HepG2 (cell line): ENCODE results near the gene NDUFB11. TPM values are rescaled to one million over a fixed set of nuclear protein-coding genes. Genes with fewer than 3 reads are reported as not detected.

Source experiments
- CBX1 ChIP-seq: IDR thresholded peaks from one replicate; pipeline ENCODE4 v1.6.1; 2016; ENCODE audit warnings: antibody characterized with exemption, low read depth
- EEA1 ChIP-seq: sonication (generic); formaldehyde crosslinking; IDR thresholded peaks from 2 replicates; pipeline ENCODE4 v1.5.1; 2020; ENCODE audit warnings: mild to moderate bottlenecking, missing genetic modification reagents, borderline replicate concordance
- FOXA3 ChIP-seq: IDR thresholded peaks from 2 replicates; pipeline ENCODE4 v1.6.1; 2016; ENCODE audit warnings: missing genetic modification reagents, missing compliant biosample characterization
- GATAD1 ChIP-seq: IDR thresholded peaks from 2 replicates; pipeline ENCODE4 v1.6.1; 2016; ENCODE audit warnings: missing genetic modification reagents, missing compliant biosample characterization
- GZF1 ChIP-seq: sonication (generic); formaldehyde crosslinking; IDR thresholded peaks from 2 replicates; pipeline ENCODE4 v1.5.1; 2020; ENCODE audit warnings: mild to moderate bottlenecking, missing genetic modification reagents
- HIVEP1 ChIP-seq: sonication (generic); formaldehyde crosslinking; IDR thresholded peaks from 2 replicates; pipeline ENCODE4 v1.4.0; 2020; ENCODE audit warnings: mild to moderate bottlenecking, missing genetic modification reagents
- HOXA9 ChIP-seq: sonication (generic); formaldehyde crosslinking; IDR thresholded peaks from 2 replicates; pipeline ENCODE4 v1.8.1; 2022; ENCODE audit warnings: missing genetic modification reagents, mild to moderate bottlenecking, moderate library complexity, borderline replicate concordance
- KLF15 ChIP-seq: sonication (generic); formaldehyde crosslinking; IDR thresholded peaks from 2 replicates; pipeline ENCODE4 v1.8.1; 2023; ENCODE audit warnings: borderline replicate concordance, mild to moderate bottlenecking, inconsistent platforms, missing genetic modification reagents, mixed read lengths
- NCOR1 ChIP-seq: fragments of 200-600 bp; sonication (generic); IDR thresholded peaks from 2 replicates; pipeline ENCODE4 v1.7.0; 2017; ENCODE audit warnings: antibody characterized with exemption, low read length, borderline replicate concordance
- PAX8 ChIP-seq: sonication (generic); formaldehyde crosslinking; IDR thresholded peaks from 2 replicates; pipeline ENCODE4 v1.8.0; 2022; ENCODE audit warnings: mild to moderate bottlenecking, missing genetic modification reagents, borderline replicate concordance
- PHF20 ChIP-seq: sonication (generic); formaldehyde crosslinking; IDR thresholded peaks from 2 replicates; pipeline ENCODE4 v1.5.0; 2020; ENCODE audit warnings: mild to moderate bottlenecking, missing genetic modification reagents
- POLR2G ChIP-seq: fragments of 200-400 bp; formaldehyde crosslinking; IDR thresholded peaks from 2 replicates; pipeline ENCODE4 v1.6.1; 2018; ENCODE audit warnings: mild to moderate bottlenecking, low read depth, low read length, moderate library complexity
- SPEN ChIP-seq: sonication (generic); formaldehyde crosslinking; IDR thresholded peaks from 2 replicates; pipeline ENCODE4 v1.5.1; 2020; ENCODE audit warnings: low read depth, mild to moderate bottlenecking, missing genetic modification reagents
- TAF1 ChIP-seq: sonication (generic); formaldehyde crosslinking; IDR thresholded peaks from 2 replicates; pipeline ENCODE4 v1.4.0; 2020; ENCODE audit warnings: missing genetic modification reagents
- ZBTB3 ChIP-seq: sonication (generic); formaldehyde crosslinking; IDR thresholded peaks from 2 replicates; pipeline ENCODE4 v1.4.0; 2020; ENCODE audit warnings: low read depth, mild to moderate bottlenecking, moderate library complexity, missing genetic modification reagents, borderline replicate concordance
- ZC3H4 ChIP-seq: sonication (generic); formaldehyde crosslinking; IDR thresholded peaks from 2 replicates; pipeline ENCODE4 v1.4.0; 2020; ENCODE audit warnings: missing genetic modification reagents, borderline replicate concordance
- ZNF12 ChIP-seq: sonication (generic); formaldehyde crosslinking; IDR thresholded peaks from 2 replicates; pipeline ENCODE4 v1.5.0; 2020; ENCODE audit warnings: missing genetic modification reagents
- ZNF224 ChIP-seq: sonication (generic); formaldehyde crosslinking; IDR thresholded peaks from 2 replicates; pipeline ENCODE4 v1.5.0; 2020; ENCODE audit warnings: mild to moderate bottlenecking, missing genetic modification reagents
- ZNF251 ChIP-seq: sonication (generic); formaldehyde crosslinking; IDR thresholded peaks from 2 replicates; pipeline ENCODE4 v1.9.0; 2021; ENCODE audit warnings: mild to moderate bottlenecking, missing genetic modification reagents
- ZNF329 ChIP-seq: sonication (generic); formaldehyde crosslinking; IDR thresholded peaks from 2 replicates; pipeline ENCODE4 v1.9.0; 2021; ENCODE audit warnings: low read depth, mild to moderate bottlenecking, missing genetic modification reagents
- ZNF431 ChIP-seq: sonication (generic); formaldehyde crosslinking; IDR thresholded peaks from 2 replicates; pipeline ENCODE4 v1.9.0; 2022; ENCODE audit warnings: missing genetic modification reagents, low read depth, mild to moderate bottlenecking, borderline replicate concordance
- ZNF781 ChIP-seq: sonication (generic); formaldehyde crosslinking; IDR thresholded peaks from 2 replicates; pipeline ENCODE4 v1.5.1; 2020; ENCODE audit warnings: borderline replicate concordance, mild to moderate bottlenecking, missing genetic modification reagents; ENCODE audit errors: not compliant biosample characterization
- ZNF891 ChIP-seq: sonication (generic); formaldehyde crosslinking; IDR thresholded peaks from 2 replicates; pipeline ENCODE4 v1.5.0; 2020; ENCODE audit warnings: mild to moderate bottlenecking, missing genetic modification reagents
- polyA plus RNA-seq, 8 experiments: library from polyadenylated mRNA; depleted of rRNA in 3 of 8; stranded (reverse) in 7 of 8; unstranded in 1 of 8; fragments of >200 nt; fragmentation: Illumina TruSeq in 4 of 8; extraction: Trizol in 4 of 8; gene quantifications; 2 replicates each; pipeline versions ENCODE4 v1.2.1 to v1.2.3, GENCODE V29; 2011 to 2016; ENCODE audit warnings: low read depth in 4 of 8, missing spikeins in 1 of 8, mixed read lengths in 1 of 8; ENCODE audit not compliant: insufficient read depth in 1 of 8
- total RNA-seq, 5 experiments: library from RNA; depleted of rRNA; stranded (reverse); fragments of >200 nt; fragmentation: Illumina TruSeq; extraction: Trizol; gene quantifications; 2 replicates each; pipeline ENCODE4 v1.2.3, GENCODE V29; 2016; ENCODE audit warnings: low read depth in 1 of 5
- TF ChIP-seq, protein P1 (sequence below): sonication (generic); formaldehyde crosslinking; IDR thresholded peaks from 2 replicates; pipeline ENCODE4 v1.9.0; 2022; ENCODE audit warnings: missing genetic modification reagents, mild to moderate bottlenecking, borderline replicate concordance
- TF ChIP-seq, protein P2 (sequence below): sonication (generic); formaldehyde crosslinking; IDR thresholded peaks from 2 replicates; pipeline ENCODE4 v1.8.1; 2022; ENCODE audit warnings: mild to moderate bottlenecking, missing genetic modification reagents
- TF ChIP-seq, protein P3 (sequence below): sonication (generic); formaldehyde crosslinking; IDR thresholded peaks from 2 replicates; pipeline ENCODE4 v1.9.0; 2022; ENCODE audit warnings: low read depth, missing genetic modification reagents

The NDUFB11 gene
- total and polyA plus RNA-seq, 2 of the 13 experiments (the other 11 are each of a cell fraction or from before 2014, with no cell fraction given) = 46.6 to 100 TPM

DNA sequence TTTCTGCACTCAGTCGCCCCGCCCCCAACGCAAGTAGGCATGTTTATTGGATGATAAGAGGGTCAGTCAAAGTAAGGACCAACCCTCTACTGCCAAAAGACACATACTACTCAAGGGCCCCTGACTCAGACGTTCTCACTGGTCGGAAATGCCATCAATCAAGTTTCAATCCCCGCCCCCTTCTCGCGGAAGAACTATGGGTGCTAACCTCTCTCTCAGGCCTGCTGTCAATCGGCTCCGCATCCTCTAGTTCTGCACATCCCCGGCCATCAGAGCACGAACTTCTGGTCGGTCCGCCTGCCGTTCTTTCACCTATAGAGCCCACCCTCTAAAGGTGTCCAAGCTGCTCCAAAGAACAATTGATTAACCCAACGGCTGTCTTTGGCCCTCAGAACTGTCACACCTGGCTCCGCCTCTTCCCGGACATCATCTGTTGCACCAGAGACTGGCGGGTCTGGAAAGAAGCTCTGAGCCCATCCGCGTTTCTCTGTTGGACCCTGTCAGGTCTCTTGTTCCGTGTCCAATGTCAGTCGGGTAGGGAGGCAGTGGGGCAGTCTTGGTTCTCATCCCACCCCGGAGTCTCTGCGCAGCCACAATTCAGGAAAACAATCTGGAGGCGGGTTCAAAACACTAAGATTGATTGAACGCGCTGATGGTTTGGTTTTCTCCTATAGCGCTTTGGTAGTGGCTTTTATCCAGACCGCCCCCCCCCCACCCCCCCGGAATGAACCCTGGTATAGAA lies 15.2 kb downstream of the NDUFB11 start (continued):
- TF ChIP-seq, protein P1, sequence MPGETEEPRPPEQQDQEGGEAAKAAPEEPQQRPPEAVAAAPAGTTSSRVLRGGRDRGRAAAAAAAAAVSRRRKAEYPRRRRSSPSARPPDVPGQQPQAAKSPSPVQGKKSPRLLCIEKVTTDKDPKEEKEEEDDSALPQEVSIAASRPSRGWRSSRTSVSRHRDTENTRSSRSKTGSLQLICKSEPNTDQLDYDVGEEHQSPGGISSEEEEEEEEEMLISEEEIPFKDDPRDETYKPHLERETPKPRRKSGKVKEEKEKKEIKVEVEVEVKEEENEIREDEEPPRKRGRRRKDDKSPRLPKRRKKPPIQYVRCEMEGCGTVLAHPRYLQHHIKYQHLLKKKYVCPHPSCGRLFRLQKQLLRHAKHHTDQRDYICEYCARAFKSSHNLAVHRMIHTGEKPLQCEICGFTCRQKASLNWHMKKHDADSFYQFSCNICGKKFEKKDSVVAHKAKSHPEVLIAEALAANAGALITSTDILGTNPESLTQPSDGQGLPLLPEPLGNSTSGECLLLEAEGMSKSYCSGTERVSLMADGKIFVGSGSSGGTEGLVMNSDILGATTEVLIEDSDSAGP = peak; percentile 71
- peak; percentile 48; the same call in 1 of the 2 replicates for TF ChIP-seq POLR2G
- TF ChIP-seq ZNF891 (CRISPR knock-in tag) = no peak
- no peak for TF ChIP-seq ZNF329 (CRISPR knock-in tag)
- TF ChIP-seq ZBTB3 = no peak
- TF ChIP-seq FOXA3 (CRISPR knock-in tag) = no peak
- peak; percentile 81; the same call in 1 of the 2 replicates for TF ChIP-seq SPEN (CRISPR knock-in tag)
- no peak for TF ChIP-seq ZNF431 (CRISPR knock-in tag)
- TF ChIP-seq TAF1 (CRISPR knock-in tag) = peak; percentile 56
- TF ChIP-seq ZC3H4 (CRISPR knock-in tag) = no peak
- peak; percentile 44; the same call in 1 of the 2 replicates for TF ChIP-seq GATAD1 (CRISPR knock-in tag)
- TF ChIP-seq, protein P2, sequence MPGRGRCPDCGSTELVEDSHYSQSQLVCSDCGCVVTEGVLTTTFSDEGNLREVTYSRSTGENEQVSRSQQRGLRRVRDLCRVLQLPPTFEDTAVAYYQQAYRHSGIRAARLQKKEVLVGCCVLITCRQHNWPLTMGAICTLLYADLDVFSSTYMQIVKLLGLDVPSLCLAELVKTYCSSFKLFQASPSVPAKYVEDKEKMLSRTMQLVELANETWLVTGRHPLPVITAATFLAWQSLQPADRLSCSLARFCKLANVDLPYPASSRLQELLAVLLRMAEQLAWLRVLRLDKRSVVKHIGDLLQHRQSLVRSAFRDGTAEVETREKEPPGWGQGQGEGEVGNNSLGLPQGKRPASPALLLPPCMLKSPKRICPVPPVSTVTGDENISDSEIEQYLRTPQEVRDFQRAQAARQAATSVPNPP (CRISPR knock-in tag) = no peak
- TF ChIP-seq, protein P3, sequence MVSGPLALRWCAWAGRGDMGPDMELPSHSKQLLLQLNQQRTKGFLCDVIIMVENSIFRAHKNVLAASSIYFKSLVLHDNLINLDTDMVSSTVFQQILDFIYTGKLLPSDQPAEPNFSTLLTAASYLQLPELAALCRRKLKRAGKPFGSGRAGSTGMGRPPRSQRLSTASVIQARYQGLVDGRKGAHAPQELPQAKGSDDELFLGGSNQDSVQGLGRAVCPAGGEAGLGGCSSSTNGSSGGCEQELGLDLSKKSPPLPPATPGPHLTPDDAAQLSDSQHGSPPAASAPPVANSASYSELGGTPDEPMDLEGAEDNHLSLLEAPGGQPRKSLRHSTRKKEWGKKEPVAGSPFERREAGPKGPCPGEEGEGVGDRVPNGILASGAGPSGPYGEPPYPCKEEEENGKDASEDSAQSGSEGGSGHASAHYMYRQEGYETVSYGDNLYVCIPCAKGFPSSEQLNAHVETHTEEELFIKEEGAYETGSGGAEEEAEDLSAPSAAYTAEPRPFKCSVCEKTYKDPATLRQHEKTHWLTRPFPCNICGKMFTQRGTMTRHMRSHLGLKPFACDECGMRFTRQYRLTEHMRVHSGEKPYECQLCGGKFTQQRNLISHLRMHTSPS (CRISPR knock-in tag) = no peak
- TF ChIP-seq NCOR1 = no peak
- no peak for TF ChIP-seq HIVEP1 (CRISPR knock-in tag)
- TF ChIP-seq PHF20 (CRISPR knock-in tag) = peak; percentile 73
- no peak for TF ChIP-seq ZNF224 (CRISPR knock-in tag)
- no peak for TF ChIP-seq CBX1
- no peak for TF ChIP-seq GZF1 (CRISPR knock-in tag)
- no peak for TF ChIP-seq EEA1 (CRISPR knock-in tag)
- no peak for TF ChIP-seq ZNF12 (CRISPR knock-in tag)
- TF ChIP-seq ZNF781 (CRISPR knock-in tag) = no peak
- TF ChIP-seq HOXA9 = no peak
- TF ChIP-seq ZNF251 (CRISPR knock-in tag) = no peak
- TF ChIP-seq PAX8 (CRISPR knock-in tag) = no peak
- no peak for TF ChIP-seq KLF15 (CRISPR knock-in tag)
